ENCODE results near the gene EPHA8. TPM values are rescaled to one million over a fixed set of nuclear protein-coding genes. Genes with fewer than 3 reads are reported as not detected.

The EPHA8 gene
- total RNA-seq, 1 donor from 2014 or later = not detected

DNA sequence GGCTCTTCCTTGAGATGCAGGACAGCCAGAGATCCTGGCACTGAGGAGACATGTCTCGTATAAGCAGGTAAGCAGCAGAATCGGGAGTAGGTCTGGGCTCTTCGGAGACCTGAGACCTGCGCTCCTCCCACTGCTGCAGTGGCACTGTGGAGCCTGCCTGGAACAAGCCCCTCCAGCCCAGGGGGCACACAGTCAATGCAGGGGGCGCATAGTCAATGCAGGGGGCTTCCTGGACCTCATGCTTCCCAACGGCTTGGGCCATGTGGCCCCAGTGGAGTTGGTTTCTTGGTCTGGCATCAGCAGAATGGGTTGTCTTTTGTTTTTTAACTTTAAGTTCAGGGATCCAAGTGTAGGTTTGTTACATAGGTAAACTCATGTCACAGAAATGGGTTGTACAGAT is 27.9 kb upstream of the EPHA8 start:
- no peak for DNase-seq (ENCODE audit: low read depth)

DNA sequence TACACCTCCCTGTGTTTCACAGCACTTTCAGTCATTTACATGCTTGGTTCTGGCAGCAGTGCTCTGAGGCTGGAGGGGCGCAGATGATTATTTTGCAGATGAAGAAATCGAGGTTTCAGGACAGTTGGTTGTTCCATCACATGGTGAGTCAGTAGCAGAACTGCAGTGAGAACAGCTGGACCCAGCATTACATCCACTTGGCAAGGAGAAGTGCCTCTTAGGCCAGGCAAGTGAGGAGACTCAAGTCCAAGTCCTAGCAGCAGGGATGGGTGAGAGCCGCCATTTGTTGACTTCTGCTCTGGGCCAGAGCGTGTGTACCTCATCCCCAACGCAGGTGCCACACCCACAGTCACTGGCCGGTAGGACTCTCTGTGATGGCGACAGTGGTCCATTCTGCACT is 26.8 kb upstream of the EPHA8 start:
- peak; percentile 24 for DNase-seq (ENCODE audit: low read depth)

DNA sequence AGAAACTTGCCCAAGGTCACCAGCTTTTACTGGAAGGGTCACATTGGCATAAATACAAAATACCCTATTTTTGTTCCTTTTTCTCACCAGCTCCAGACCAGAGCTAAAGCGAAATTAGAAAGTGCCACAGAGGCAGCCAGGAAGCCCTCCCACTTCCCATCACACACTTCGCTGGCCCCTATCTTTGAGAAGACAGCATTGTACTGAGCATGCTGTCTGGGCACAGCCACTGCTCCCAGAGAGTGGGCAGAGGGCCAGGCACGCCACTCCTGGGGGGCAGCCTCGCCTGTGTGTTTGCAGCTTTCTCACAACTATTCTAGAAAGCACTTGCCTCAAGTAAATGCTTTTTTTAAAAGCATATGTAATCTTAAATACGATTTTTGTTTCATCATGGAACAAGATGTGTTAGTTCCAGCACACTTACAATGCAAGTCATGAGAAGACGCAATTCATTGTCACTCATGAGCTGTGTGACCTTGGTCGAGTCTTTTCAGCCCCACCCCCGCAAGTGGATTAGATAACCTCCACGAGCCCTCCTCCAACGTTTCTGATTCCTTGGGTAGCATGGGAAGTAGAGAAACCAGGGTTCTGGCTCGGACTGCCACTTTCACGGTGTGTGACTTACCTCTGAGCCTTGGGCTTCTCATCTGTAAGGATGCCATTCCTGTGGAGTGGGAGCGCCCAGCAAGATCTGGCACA is 25.7 kb upstream of the EPHA8 start:
- DNase-seq (ENCODE audit: low read depth) = no peak

DNA sequence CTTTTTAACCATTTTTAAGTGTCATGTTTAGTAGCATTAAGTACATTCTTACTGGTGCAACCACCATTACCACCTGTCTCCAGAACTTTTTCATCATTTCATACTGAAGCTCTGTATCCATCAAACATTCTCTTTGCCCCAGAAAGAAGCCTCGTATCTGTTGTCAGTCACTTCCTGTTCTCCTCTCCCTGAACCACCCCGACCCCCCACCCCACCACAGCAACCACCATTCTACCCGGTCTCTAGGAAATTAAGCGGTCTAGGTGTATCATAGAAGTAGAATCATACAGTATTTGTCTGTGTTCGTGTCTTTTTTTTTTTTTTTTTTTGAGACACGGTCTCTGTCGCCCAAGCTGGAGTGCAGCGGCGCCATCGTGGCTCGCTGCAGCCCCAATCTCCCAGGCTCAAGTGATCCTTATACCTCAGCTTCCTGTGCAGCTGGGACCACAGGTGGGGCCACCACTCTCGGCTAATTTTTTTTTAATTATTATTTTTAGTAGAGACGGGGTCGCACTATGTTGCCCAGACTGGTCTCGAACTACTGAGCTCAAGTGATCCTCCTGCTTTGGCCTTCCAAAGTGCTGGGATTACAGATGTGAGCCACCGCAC is 23.7 kb upstream of the EPHA8 start:
- DNase-seq (ENCODE audit: low read depth) = no peak

DNA sequence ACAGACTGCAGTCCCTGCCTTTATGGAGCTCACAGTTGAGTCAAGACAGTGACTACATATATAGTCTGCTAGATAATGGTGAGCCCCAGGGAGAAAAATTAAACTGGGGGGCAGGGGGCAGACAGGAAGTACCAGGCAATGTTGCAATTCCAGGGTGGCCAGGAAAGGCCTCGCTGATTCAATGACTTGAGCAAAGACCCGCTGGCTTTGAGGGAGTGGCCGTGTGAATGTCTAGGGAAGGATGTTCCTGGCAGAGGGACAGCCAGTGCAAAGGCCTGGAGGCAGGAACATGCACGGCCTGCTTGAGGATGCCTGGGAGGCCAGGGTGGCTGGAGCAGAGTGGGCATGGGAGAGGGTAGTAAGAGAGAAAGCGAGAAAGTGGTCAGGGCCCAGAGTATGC is 23.0 kb upstream of the EPHA8 start:
- DNase-seq (ENCODE audit: low read depth) = no peak

DNA sequence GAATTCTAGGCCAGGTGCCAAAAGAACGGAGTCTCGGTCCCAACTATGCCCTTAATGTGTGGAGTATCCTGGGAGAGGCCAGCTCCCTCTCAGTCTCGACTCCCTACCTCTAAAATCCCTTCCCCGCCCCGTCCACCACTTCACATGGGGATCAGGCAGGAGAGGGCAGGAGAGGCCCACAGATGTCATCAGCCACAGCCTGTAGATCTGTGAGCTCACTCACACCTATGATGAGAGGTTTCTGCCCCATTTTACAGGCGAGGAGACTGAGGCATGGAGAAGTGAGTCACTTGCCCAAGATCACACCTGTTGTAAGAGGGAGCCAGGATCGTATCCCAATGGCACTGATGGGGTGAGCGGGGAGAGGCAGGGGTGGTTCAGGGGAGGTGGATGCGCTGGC is 20.4 kb upstream of the EPHA8 start:
- no peak for DNase-seq (ENCODE audit: low read depth)

DNA sequence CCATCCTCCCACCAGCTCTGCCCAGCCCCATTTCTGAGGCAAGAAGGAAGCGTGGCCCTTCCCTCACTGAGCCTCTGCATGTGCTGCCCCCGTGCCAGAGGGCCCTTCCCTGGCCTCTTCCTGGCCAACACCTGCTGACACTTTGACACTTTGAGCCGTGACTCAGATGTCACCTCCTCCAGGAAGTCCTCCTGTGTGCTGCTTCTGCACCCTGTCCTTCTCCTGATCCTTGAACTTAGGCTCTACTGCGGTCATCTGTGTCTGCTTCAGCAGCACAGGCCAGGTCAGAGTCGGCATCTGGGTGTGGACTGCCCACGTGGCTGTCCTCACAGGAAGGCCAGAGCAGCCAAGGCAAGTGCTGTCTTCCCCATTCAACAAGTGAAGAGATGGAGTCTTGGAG is 19.6 kb upstream of the EPHA8 start:
- no peak for DNase-seq (ENCODE audit: low read depth)

DNA sequence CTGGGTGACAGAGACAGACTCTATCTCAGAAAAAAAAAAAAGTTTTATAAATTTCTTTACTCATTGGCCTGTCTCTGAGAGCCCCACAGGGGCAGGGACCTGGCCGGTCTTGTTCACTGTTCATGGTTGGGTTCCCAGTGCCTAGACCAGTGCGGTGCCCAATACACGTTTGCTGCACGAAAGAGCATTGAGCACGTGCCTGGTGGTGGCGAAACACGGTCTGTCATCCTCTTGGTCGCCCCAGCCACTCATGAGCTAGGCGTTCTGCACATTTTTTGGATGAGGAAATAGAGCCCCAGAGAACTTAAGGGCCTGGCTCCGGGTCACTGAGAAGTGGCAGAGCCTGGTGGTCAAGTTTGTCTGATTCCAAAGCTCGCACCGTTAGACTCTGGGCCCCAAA is 18.7 kb upstream of the EPHA8 start:
- no peak for DNase-seq (ENCODE audit: low read depth)

DNA sequence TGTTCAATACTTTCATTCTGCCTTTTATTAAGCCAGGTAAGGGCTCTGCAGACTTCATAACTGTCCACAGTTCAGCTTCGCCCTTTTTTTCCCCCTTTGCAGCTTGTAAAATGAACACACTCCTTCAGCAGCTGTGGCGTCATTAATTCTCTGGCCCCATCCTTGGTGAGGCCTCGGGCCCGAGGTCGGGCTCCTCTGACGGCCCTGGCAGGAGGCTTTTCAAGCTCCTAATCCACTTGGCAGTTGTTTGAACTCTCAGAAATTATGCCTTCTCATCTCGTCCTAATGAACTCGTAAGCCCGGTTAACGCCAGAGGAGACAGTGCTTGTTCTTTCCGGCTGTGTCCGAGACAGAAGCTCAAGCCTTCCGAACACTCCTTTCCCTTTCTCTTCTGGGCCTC is 18.1 kb upstream of the EPHA8 start:
- DNase-seq (ENCODE audit: low read depth) = no peak

DNA sequence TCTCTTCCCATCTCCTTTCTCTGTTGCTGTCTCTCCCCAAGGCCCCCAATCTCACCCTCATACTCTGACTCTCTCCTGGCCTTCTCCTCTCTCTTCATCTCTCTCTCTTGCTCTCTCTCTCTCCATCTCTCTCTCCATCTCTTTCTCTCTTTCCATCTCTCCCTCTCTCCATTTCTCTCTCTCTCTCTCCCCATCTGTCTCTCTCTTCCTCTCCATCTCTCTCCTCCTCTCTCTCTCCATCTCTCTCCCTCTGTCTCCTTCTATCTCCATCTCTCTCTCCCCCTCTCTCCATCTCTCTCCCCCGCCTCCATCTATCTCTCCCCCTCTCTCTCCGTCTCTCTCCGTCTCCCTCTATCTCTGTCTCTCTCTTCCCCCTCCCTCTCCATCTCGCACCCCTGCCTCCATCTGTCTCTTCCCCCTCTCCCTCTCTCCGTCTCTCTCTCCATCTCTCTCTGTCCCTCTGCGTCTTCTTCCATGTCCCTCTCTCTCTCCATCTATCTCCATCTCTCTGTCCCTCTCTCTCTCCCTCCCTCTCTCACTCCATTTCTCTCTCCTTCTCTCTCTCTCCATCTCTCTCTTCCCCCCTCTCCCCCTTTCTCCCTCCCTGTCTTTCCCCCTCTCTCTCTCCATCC is 16.0 kb upstream of the EPHA8 start:
- no peak for DNase-seq (ENCODE audit: low read depth)

DNA sequence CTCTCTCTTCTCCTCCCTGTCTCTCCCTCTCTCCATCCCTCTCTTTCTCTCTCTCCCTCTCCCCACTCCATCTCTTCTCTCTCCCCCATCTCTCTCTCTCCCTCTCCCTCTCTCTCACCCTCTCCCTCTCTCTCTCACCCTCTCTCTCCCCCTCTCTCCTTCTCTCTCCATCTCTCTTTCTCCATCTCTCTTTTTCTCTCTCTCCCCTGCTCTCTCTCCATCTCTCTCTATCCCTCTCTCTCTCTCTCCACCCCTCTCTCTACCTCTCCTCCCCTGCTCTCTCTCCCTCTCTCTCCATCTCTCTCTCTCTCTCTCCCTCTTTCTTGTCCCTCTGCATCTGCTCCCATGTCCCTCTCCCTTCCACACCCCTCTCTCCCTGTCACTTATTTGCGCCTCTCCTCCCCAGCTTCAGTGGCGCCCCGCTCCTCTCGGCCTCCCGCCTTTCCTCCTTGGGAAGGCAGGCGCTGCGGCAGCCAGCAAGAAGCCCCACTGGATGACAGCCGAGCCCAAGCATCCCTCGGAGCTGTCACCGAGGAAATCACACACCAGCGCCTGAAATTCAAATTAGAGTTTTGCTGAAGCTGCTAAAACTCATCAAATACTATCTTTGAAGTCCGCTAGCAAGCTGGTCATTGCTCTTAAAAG is 15.3 kb upstream of the EPHA8 start:
- no peak for DNase-seq (ENCODE audit: low read depth)

DNA sequence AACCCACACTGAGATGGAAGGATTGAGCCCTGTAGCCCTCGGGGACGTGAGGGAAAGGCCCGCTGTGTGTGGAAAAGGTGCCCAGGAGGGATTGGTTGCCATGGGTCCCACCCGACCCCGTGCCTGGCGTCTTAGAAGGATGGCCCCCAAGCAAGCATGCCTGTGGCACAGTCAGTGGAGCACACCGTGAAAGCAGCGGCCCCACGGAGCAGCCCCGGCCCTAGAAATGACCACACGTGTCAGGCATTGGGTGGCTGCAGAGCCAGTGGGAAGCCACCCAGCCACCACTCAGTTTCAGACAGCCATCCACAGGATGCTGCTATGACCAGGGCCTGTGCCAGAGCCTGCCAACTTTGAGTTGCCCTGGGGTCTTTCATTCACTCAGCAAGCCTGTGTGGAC is 13.3 kb upstream of the EPHA8 start:
- DNase-seq (ENCODE audit: low read depth) = no peak

DNA sequence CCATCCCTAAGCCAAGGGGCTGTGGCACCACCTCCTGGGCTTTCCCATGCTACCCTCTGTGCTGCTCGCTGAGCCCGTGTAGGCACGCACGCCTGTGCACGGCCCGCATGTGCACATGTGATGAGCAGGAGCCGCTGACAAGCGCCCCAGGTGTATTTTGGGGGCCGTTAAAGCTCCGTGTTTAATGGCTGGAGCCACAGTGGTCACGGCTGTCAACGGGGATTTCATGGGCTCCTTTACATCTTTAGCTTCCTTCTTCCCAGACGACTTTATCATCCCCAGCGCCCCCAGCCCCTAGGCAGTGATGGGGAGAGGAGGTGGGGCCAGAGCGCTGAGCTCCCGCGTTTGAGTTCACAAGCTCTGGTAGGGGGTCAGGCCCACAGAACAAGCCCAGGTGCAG is 11.7 kb upstream of the EPHA8 start:
- DNase-seq (ENCODE audit: low read depth) = no peak

DNA sequence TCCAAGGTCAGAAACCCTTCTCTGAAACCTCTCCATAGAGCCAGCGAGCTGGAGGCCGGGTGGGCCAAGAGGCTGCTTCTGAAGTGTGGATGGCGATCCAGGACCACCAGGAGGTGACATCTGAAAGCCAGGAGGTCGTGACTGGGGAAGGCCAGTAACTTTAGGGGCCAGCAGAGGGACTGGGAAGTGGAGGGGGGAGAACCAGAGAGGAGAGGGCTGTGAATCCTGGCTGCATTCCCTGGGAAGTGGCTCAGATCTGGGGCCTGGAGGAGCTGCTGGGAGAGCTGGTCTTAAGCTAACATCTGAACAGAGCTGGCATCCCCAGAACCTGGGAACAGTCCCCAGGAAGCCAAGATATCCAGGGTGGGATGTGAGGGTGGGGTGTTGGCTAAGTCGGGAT is 11.3 kb upstream of the EPHA8 start:
- DNase-seq (ENCODE audit: low read depth) = no peak

DNA sequence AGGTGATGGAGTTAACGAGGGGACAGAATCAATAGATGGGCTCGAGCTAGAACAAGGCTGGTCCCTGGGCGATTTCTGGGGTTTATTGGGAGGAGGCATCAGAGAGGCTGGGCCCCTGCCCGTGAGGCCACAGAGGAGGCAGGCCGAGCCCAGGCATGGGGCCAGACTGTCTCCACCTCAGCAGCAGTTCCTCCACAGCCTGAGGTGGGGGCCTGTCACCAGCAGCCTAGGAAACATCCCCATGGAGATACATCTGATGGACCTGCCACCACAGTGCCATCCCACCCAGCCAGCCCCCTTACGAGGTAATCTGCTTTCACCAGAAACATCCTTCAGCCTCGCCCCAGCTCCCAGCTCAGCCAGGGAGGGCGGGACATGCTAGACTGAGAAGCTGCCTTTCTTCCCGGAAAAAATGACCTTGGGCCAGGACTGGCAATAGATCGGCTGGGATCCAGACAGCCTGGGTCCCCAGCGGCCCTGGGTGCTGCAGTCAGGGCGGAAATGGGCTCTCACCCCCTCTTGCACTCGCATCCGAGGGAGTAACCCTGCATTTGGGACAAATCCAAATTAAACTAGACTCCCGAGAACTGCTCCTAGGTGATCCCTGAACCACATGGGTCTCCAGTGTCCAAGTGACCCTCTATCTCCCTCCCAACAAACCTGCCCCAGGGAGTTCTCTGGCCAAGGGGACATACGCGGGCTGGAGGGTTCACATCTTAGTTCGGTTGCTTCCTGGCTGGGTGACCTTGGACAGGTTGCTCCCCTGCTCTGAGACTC is 10.0 kb upstream of the EPHA8 start:
- DNase-seq (ENCODE audit: low read depth) = no peak

DNA sequence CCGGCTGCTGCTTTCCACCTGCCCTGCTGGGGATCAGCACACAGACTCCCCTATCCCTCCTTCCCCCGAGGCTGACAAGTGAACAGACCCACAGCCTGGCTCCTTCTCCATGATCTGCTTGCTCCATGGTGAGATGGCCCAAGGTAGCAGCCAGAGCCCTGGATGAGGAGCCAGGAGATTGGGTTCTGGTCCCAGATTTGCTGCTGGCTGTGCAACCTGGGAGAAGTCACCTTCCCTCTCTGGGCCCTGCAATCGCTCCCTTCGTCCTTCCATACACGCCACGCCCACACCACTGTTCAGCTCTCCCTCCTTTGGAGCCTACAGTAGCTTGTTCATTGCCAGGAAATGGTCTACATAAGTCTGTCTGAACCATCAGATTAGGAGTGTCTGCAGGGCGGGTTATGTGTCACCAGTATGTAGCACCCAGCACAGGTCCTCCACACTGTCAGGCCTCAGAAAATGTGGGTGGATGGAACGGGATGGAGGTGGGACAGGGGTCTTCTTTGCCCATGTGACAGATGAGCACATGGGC is 9.2 kb upstream of the EPHA8 start:
- DNase-seq (ENCODE audit: low read depth) = no peak

DNA sequence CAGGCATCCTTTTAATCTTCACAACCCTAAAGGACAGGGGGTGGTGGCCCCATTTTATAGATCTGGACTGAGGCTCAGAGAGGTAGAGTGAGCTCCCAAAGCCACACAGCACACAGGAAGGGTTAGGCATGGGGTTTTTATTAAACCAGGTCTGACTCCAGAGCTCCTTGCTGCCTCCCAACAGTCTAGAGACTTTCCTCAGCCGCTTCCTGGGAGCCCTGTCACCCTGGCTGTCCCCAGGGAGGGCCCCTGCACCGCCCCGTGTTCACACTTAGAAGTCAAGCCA is 8.0 kb upstream of the EPHA8 start:
- no peak for DNase-seq (ENCODE audit: low read depth)

DNA sequence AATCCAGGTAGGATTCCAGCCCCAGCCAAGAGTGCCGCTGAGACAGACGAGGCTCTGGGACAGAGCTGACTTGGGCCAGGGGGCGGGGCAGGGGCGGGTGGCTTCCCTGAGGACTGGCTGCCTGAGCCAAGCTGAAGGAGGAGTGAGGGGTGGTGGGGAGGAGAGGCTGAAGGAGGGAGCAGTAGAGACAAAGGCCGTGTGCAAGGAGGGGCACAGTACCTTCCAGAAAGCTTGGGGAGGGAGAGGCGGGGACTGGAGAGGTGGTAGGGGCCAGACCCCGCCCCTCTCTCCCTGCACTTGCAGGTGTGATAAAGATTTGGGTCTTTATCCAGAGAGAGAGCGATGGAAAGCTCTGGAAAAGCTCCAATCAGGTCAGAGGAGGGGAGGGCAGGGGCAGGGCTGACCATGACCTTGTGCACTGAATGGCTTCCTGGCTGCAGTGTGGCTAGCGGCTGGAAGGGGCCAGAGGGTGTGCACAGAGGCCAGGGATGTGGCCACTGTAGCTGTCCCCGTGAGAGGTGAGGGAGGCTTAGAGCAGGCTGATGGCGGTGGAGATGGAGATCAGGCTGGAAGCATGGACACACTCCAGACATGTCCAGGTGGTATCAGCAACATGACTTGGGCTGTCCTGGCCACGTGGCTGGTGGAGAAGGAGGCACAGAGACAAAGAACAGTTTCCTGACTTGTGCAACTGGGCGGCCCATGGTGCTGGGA is 6.7 kb upstream of the EPHA8 start:
- no peak for DNase-seq (ENCODE audit: low read depth)

DNA sequence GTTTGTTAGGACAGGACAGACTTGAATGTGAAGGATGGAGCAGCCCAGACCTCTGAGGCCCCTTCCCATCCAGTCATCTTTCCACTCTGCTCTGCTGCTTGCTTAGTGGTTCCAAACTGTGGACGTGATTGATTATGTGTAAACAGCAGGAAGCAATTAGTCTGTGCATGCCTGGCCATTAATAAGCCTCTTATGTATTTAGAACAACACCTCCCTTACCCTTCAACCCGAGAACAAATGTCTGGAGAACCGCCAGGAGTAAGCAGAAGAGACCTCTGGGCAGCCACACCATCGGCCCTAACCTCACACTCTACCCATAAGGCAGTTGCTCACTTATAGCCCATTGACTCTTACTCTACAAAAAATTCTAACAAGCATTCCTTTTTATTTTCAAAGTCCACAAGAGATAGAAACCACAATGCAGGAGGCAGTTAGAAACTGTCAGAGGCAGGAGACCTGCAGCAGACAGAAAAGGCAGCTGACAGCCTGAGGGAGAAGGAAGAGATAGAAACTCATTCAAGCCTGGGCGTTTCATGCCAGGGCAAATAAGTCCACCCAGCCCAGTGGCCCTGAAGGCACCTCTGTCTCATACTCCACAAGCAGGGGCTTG is 5.8 kb upstream of the EPHA8 start:
- peak; percentile 60 for DNase-seq (ENCODE audit: low read depth)
